DLD1 (cell line): ENCODE measurements around the gene SCUBE2.
"Not testable (repeated sequence)": the region's sequence is repeated elsewhere in the genome, so short reads cannot be mapped to it uniquely, and the experiment has no call there.

Experiments used
- in situ Hi-C: cut with HindIII; loops from 2 replicates; pipeline ENCODE4 v1.10.0; 2017; ENCODE audit warnings: low sequenced_read_pairs

Gene SCUBE2

GRCh38 chr11:9109858-9110731 lies 18.7 kb upstream of the SCUBE2 start:
- in situ Hi-C loops, result no loop called here

GRCh38 chr11:9104580-9104979 lies 13.2 kb upstream of the SCUBE2 start:
- in situ Hi-C loops, result no loop called here

GRCh38 chr11:9103542-9104276 lies 12.3 kb upstream of the SCUBE2 start:
- in situ Hi-C loops, result no loop called here

- in situ Hi-C loops, result no loop called here
Measured at GRCh38 chr11:9099617-9100016, 8.2 kb upstream of the SCUBE2 start.

GRCh38 chr11:9098455-9098854 lies 7.1 kb upstream of the SCUBE2 start:
- in situ Hi-C loops, result not testable (repeated sequence)

- in situ Hi-C loops, result not testable (repeated sequence)
Measured at GRCh38 chr11:9097186-9097943, 6.0 kb upstream of the SCUBE2 start.

GRCh38 chr11:9096427-9096826 lies 5.0 kb upstream of the SCUBE2 start:
- in situ Hi-C loops, result no loop called here

GRCh38 chr11:9095421-9095820 lies 4.0 kb upstream of the SCUBE2 start:
- in situ Hi-C loops, result no loop called here

GRCh38 chr11:9094420-9094819 lies 3.0 kb upstream of the SCUBE2 start:
- in situ Hi-C loops, result no loop called here

- in situ Hi-C loops, result no loop called here
Measured at GRCh38 chr11:9092853-9093778, 1.7 kb upstream of the SCUBE2 start.

GRCh38 chr11:9092072-9092471 lies 673 bp upstream of the SCUBE2 start:
- in situ Hi-C loops, result no loop called here

GRCh38 chr11:9090488-9091043 lies 833 bp downstream of the SCUBE2 start:
- in situ Hi-C loops, result no loop called here

GRCh38 chr11:9089636-9090035 lies 1.8 kb downstream of the SCUBE2 start:
- in situ Hi-C loops, result no loop called here

GRCh38 chr11:9089061-9089460 lies 2.3 kb downstream of the SCUBE2 start:
- in situ Hi-C loops, result no loop called here

GRCh38 chr11:9082575-9082974 lies 8.8 kb downstream of the SCUBE2 start:
- in situ Hi-C loops, result no loop called here

GRCh38 chr11:9081153-9081552 lies 10.2 kb downstream of the SCUBE2 start:
- in situ Hi-C loops, result no loop called here

- in situ Hi-C loops, result no loop called here
Measured at GRCh38 chr11:9078113-9079086, 13.0 kb downstream of the SCUBE2 start.

- in situ Hi-C loops, result no loop called here
Measured at GRCh38 chr11:9077164-9077563, 14.2 kb downstream of the SCUBE2 start.

- in situ Hi-C loops, result no loop called here
Measured at GRCh38 chr11:9076661-9077060, 14.7 kb downstream of the SCUBE2 start.
